ENCODE measurements around the gene FA2H.

- TF ChIP-seq YY1 (IDR thresholded peaks at IDR 0.05; ENCODE audit: insufficient read depth, insufficient read length) (no peak), ZNF274 (IDR thresholded peaks at IDR 0.05; ENCODE audit: low read depth, low read length) (no peak)
These were observed 57.3 kb downstream of the FA2H start for GRCh38 chr16:74717367-74717766.
